Measurements from ENCODE around the gene JAG1. TPM values are rescaled to one million over a fixed set of nuclear protein-coding genes. Genes with fewer than 3 reads are reported as not detected.

JAG1 gene
- polyA plus RNA-seq, 1 donor from 2014 or later, result 9.0 TPM

DNA sequence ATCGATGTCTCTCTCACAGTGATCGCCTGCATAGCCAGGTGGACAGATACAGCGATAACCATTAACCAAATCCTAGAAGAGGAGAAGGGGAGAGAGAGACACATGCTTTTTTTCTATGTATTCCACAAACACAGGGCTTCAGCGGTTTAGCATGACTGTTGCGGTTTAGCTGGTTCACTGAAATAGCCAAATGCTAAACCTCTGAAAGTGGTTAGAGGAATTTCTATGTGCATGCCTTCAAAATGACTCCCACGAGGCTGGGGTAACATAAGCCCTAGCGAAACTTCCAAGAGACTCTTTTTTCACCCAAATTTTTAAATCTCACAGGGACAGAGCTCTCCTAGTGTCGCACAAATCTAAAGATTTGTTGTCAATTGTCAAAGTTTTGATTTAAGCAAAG is 25.1 kb downstream of the JAG1 start:
- peaks cover 16% of the 10 kb centered on the region for H3K36me3 ChIP-seq (ENCODE audit: insufficient read depth, low read length)
- H4K20me1 ChIP-seq (ENCODE audit: insufficient read depth), result no peaks in the 10 kb centered on the region
- H3F3A ChIP-seq (ENCODE audit: insufficient read depth, low read length, poor library complexity, severe bottlenecking), result no peaks in the 10 kb centered on the region
- TF ChIP-seq POLR2AphosphoS5 (IDR thresholded peaks at IDR 0.05) (no peak), RAD21 (conservative IDR thresholded peaks at IDR 0.05) (no peak), SMC3 (conservative IDR thresholded peaks at IDR 0.05; ENCODE audit: poor library complexity) (no peak), EP300 (conservative IDR thresholded peaks at IDR 0.05; ENCODE audit: poor library complexity, severe bottlenecking) (no peak), EZH2 (IDR thresholded peaks at IDR 0.05; ENCODE audit: borderline replicate concordance, insufficient read depth, low read length, poor library complexity, severe bottlenecking) (no peak)
- TF ChIP-seq, protein P1, sequence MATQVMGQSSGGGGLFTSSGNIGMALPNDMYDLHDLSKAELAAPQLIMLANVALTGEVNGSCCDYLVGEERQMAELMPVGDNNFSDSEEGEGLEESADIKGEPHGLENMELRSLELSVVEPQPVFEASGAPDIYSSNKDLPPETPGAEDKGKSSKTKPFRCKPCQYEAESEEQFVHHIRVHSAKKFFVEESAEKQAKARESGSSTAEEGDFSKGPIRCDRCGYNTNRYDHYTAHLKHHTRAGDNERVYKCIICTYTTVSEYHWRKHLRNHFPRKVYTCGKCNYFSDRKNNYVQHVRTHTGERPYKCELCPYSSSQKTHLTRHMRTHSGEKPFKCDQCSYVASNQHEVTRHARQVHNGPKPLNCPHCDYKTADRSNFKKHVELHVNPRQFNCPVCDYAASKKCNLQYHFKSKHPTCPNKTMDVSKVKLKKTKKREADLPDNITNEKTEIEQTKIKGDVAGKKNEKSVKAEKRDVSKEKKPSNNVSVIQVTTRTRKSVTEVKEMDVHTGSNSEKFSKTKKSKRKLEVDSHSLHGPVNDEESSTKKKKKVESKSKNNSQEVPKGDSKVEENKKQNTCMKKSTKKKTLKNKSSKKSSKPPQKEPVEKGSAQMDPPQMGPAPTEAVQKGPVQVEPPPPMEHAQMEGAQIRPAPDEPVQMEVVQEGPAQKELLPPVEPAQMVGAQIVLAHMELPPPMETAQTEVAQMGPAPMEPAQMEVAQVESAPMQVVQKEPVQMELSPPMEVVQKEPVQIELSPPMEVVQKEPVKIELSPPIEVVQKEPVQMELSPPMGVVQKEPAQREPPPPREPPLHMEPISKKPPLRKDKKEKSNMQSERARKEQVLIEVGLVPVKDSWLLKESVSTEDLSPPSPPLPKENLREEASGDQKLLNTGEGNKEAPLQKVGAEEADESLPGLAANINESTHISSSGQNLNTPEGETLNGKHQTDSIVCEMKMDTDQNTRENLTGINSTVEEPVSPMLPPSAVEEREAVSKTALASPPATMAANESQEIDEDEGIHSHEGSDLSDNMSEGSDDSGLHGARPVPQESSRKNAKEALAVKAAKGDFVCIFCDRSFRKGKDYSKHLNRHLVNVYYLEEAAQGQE (IDR thresholded peaks at IDR 0.05; ENCODE audit: borderline replicate concordance), result no peak
- TF ChIP-seq, protein P2, sequence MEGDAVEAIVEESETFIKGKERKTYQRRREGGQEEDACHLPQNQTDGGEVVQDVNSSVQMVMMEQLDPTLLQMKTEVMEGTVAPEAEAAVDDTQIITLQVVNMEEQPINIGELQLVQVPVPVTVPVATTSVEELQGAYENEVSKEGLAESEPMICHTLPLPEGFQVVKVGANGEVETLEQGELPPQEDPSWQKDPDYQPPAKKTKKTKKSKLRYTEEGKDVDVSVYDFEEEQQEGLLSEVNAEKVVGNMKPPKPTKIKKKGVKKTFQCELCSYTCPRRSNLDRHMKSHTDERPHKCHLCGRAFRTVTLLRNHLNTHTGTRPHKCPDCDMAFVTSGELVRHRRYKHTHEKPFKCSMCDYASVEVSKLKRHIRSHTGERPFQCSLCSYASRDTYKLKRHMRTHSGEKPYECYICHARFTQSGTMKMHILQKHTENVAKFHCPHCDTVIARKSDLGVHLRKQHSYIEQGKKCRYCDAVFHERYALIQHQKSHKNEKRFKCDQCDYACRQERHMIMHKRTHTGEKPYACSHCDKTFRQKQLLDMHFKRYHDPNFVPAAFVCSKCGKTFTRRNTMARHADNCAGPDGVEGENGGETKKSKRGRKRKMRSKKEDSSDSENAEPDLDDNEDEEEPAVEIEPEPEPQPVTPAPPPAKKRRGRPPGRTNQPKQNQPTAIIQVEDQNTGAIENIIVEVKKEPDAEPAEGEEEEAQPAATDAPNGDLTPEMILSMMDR (IDR thresholded peaks at IDR 0.05; ENCODE audit: poor library complexity, severe bottlenecking), result no peak
- no peaks in the 10 kb centered on the region for H3K79me2 ChIP-seq (replicated peaks; ENCODE audit: insufficient read depth, low read length)
- H3K9me3 ChIP-seq (ENCODE audit: low read length), result no peaks in the 10 kb centered on the region
- no peak overlapping the region for H3K9ac ChIP-seq (ENCODE audit: low read length)
- H3K4me3 ChIP-seq (ENCODE audit: low read length), result no peak overlapping the region
- no peak overlapping the region for H3K4me2 ChIP-seq (ENCODE audit: low read length)
- H3K27me3 ChIP-seq (ENCODE audit: insufficient read depth, low read depth, low read length), result no peaks in the 10 kb centered on the region
- no peak overlapping the region for H3K27ac ChIP-seq (ENCODE audit: low read length)
- H2AFZ ChIP-seq (ENCODE audit: low read depth, low read length), result no peak overlapping the region
- no peaks in the 10 kb centered on the region for H3K9me2 ChIP-seq (ENCODE audit: insufficient read depth, low read length)

DNA sequence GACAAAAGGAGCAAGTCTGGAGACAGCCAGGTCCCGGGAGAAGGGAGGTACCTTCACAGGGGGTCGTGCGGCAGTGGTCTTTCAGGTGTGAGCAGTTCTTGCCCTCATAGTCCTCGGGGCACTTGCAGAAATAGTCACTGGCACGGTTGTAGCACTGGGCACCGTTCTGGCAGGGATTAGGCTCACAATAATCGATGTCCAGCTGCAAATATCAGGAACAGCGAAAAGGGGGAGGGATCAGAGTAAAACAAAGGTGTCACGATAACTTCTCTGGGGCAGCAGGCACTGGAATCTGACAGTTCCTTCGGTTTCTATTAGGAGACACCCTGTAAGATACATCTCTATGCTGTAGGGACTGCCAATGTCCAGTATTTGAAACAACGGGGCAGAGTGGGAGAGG is 25.9 kb downstream of the JAG1 start:
- Histone ChIP-seq H3K27ac (ENCODE audit: low read length) (no peak overlapping the region), H2AFZ (ENCODE audit: low read depth, low read length) (no peak overlapping the region), H4K20me1 (ENCODE audit: insufficient read depth) (no peaks in the 10 kb centered on the region), H3K27me3 (ENCODE audit: insufficient read depth, low read depth, low read length) (no peaks in the 10 kb centered on the region), H3K4me3 (ENCODE audit: low read length) (no peak overlapping the region), H3K79me2 (replicated peaks; ENCODE audit: insufficient read depth, low read length) (no peaks in the 10 kb centered on the region), H3K4me2 (ENCODE audit: low read length) (no peak overlapping the region), H3F3A (ENCODE audit: insufficient read depth, low read length, poor library complexity, severe bottlenecking) (no peaks in the 10 kb centered on the region), H3K9ac (ENCODE audit: low read length) (no peak overlapping the region), H3K36me3 (ENCODE audit: insufficient read depth, low read length) (peaks cover 16% of the 10 kb centered on the region), H3K9me2 (ENCODE audit: insufficient read depth, low read length) (no peaks in the 10 kb centered on the region), H3K9me3 (ENCODE audit: low read length) (no peaks in the 10 kb centered on the region)
- TF ChIP-seq, protein P1 (IDR thresholded peaks at IDR 0.05; ENCODE audit: borderline replicate concordance), result no peak
- TF ChIP-seq MXI1 (conservative IDR thresholded peaks at IDR 0.05; ENCODE audit: poor library complexity, severe bottlenecking) (no peak), EP300 (conservative IDR thresholded peaks at IDR 0.05; ENCODE audit: poor library complexity, severe bottlenecking) (no peak), RAD21 (conservative IDR thresholded peaks at IDR 0.05) (no peak), SMC3 (conservative IDR thresholded peaks at IDR 0.05; ENCODE audit: poor library complexity) (no peak), EZH2 (IDR thresholded peaks at IDR 0.05; ENCODE audit: borderline replicate concordance, insufficient read depth, low read length, poor library complexity, severe bottlenecking) (no peak)
- TF ChIP-seq, protein P2 (IDR thresholded peaks at IDR 0.05; ENCODE audit: poor library complexity, severe bottlenecking), result no peak

All from neural cell (in vitro differentiated cells).